AG04450 (cell line): ENCODE data around the gene CUL2. TPM values are rescaled to one million over a fixed set of nuclear protein-coding genes. Genes with fewer than 3 reads are reported as not detected.
"Not testable (repeated sequence)": the region's sequence is repeated elsewhere in the genome, so short reads cannot be mapped to it uniquely, and the experiment has no call there.

ENCODE experiments used
- CTCF ChIA-PET: fragments of 300-600, 350-600 bp; formaldehyde crosslinking; extraction: SDS; loops from one replicate; lab custom pipeline; 2022; ENCODE audit warnings: antibody characterized with exemption, inconsistent platforms; lab: Charles Lee
- POLR2A ChIA-PET: fragments of 350-600 bp; formaldehyde crosslinking; extraction: SDS; loops from one replicate; lab custom pipeline; 2021; ENCODE audit warnings: antibody characterized with exemption, inconsistent platforms; lab: Yijun Ruan, JAX
- DNase-seq: peaks from one replicate; pipeline ENCODE4 v3.0.0-alpha.2; 2011; ENCODE audit warnings: low read depth, low spot score
- H3K27ac ChIP-seq: one replicate; pipeline ENCODE4 v1.5.1; 2012; ENCODE audit warnings: low read depth, low read length, control low read depth
- H3K27me3 ChIP-seq: one replicate; pipeline ENCODE4 v1.6.0; 2012; ENCODE audit warnings: low read length; ENCODE audit not compliant: control insufficient read depth, insufficient read depth
- H3K4me3 ChIP-seq: 2 replicates; pipeline ENCODE4 v1.5.1; 2011; ENCODE audit warnings: mild to moderate bottlenecking, low read depth, low read length, control low read depth
- H3K9me3 ChIP-seq: 2 replicates; pipeline ENCODE4 v1.5.1; 2012; ENCODE audit warnings: low read length; ENCODE audit not compliant: control insufficient read depth, insufficient read depth
- CTCF ChIP-seq: IDR thresholded peaks from 2 replicates; pipeline ENCODE4 v1.5.1; 2011; ENCODE audit warnings: low read depth, low read length, control low read depth, inconsistent platforms
- polyA plus RNA-seq: library from polyadenylated mRNA; depleted of rRNA; stranded (reverse); fragments of >200 nt; gene quantifications from 2 replicates; pipeline ENCODE4 v1.2.3, GENCODE V29; 2011

The CUL2 gene
- polyA plus RNA-seq, 1 experiment = 37.9 TPM

- POLR2A ChIA-PET = no interaction called here
- Histone ChIP-seq H3K4me3 (no peak overlapping the region), H3K27ac (no peak overlapping the region), H3K27me3 (no peaks in the 10 kb centered on the region), H3K9me3 (no peaks in the 10 kb centered on the region)
- no peak for TF ChIP-seq CTCF
- CTCF ChIA-PET = no interaction called here
- DNase-seq = no peak
Measured at GRCh38 chr10:35046074-35046473, 44.1 kb downstream of the CUL2 start.

- H3K4me3 ChIP-seq, POLR2A ChIA-PET, H3K27me3 ChIP-seq, H3K9me3 ChIP-seq, DNase-seq, H3K27ac ChIP-seq: not testable (repeated sequence)
- CTCF ChIA-PET = interaction anchor here (0.6 kb wide), 1 partner anchor 389 kb away, joined by 3 read pairs; no protein-coding TSS in a partner anchor
Measured at GRCh38 chr10:35045275-35045674, 44.9 kb downstream of the CUL2 start.

DNA sequence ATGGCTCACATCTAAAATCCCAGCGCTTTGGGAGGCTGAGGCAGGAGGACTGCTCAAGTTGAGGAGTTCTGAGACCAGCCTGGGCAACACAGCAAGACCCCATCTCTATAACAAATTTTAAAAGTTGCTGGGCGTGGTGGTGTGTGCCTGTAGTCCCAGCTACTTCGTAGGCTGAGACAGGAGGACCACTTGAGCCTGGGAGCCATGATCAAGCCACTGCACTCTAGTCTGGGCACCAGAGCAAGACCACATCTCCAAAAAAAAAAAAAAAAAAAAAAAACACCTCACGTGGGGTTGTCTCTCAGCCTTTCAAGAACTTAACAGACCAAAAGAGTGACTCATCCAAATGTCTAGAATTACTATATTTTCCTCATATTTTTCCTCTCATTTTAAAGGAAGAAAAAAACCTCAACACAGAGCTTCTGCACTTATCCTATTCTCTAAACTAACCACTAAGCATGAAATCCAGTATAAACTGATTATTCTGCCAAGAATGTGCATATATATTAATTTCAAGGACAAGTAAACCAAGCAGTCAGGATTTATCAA, 46.3 kb downstream of the CUL2 start:
- Histone ChIP-seq H3K9me3 (no peaks in the 10 kb centered on the region), H3K27me3 (no peaks in the 10 kb centered on the region), H3K27ac (no peak overlapping the region), H3K4me3 (no peak overlapping the region)
- POLR2A ChIA-PET = interaction anchor here (0.5 to 0.7 kb wide), 3 partner anchors 228 to 366 kb away, joined by 3 to 6 read pairs (median 4); no protein-coding TSS in a partner anchor
- TF ChIP-seq CTCF = no peak
- DNase-seq = no peak
- CTCF ChIA-PET = interaction anchor here (0.6 to 4.1 kb wide), 2 partner anchors 16 to 335 kb away, joined by 9 to 24 read pairs; no protein-coding TSS in a partner anchor

DNA sequence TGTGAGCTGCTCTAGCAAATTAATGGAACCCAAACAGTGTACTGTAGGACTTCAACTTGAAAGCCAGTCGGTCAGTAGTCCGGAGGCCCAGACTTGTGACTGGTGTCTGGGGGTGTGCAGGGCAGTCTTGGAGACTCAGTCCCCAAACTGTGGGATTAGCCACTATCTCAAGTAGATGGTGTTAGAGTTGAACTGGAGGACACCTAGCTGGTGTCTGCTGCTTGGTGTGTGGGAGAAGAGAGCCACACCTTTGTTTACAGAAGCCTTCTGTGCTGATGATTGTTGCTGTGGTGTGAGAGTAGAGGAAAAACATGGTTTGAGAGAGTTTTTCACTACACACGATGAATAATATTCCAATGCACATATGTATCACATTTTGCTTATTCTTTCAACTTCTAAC, 47.4 kb downstream of the CUL2 start:
- no peak for DNase-seq

DNA sequence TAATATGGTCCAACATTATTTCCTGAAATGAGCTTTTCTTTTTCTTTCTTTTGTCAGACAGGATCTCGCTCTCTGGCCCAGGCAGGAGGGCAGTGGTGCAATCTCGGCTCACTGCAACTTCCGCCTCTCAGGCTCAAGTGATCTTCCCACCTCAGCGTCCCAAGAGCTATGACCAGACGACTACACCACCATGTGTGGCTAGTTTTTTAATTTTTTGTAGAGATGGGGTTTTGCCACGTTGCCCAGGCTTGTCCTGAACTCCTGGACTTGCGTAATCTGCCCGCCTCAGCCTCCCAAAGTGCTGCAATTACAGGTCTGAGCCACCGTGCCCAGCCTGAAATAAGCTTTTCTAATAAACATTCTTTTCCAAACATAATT, 48.6 kb downstream of the CUL2 start:
- Histone ChIP-seq H3K27me3 (no peaks in the 10 kb centered on the region), H3K9me3 (no peaks in the 10 kb centered on the region), H3K4me3 (no peak overlapping the region), H3K27ac (peak overlapping the region; percentile 55)
- ChIA-PET CTCF (interaction anchor here (1.3 to 4.1 kb wide), 2 partner anchors 14 to 176 kb away, joined by 3 to 24 read pairs; no protein-coding TSS in a partner anchor), POLR2A (no interaction called here)
- no peak for TF ChIP-seq CTCF
- DNase-seq = no peak

More for the DNA sequence above, 47.4 kb downstream of the CUL2 start:
- H3K27me3 ChIP-seq = no peaks in the 10 kb centered on the region
- ChIA-PET POLR2A (no interaction called here), CTCF (interaction anchor here (4.1 kb wide), 1 partner anchor 15 kb away, joined by 24 read pairs; no protein-coding TSS in a partner anchor)
- H3K27ac ChIP-seq = no peak overlapping the region
- H3K4me3 ChIP-seq = no peak overlapping the region
- TF ChIP-seq CTCF = no peak
- no peaks in the 10 kb centered on the region for H3K9me3 ChIP-seq
